GM21619 (cell line): ENCODE measurements around the gene NEDD4L.
A peak's percentile ranks its signal among the peaks of the same experiment; 100 is the strongest.

ENCODE experiments used
- ATAC-seq: cut with Tn5 transposase; IDR thresholded peaks from one replicate; pipeline ENCODE4 v1.9.1; 2021; ENCODE audit not compliant: unreplicated experiment

The NEDD4L gene

GRCh38 chr18:58051765-58052460 is 7.9 kb downstream of the NEDD4L start:
- ATAC-seq: peak; percentile 84

GRCh38 chr18:58052960-58053359 is 8.9 kb downstream of the NEDD4L start:
- no peak for ATAC-seq

GRCh38 chr18:58054041-58054781 is 10.2 kb downstream of the NEDD4L start:
- no peak for ATAC-seq

- ATAC-seq: no peak
These were observed 12.0 kb downstream of the NEDD4L start for GRCh38 chr18:58055890-58056558.

- ATAC-seq: no peak
These were observed 12.8 kb downstream of the NEDD4L start for GRCh38 chr18:58056852-58057251.

GRCh38 chr18:58057291-58057965 is 13.4 kb downstream of the NEDD4L start:
- no peak for ATAC-seq

- ATAC-seq: no peak
These were observed 14.7 kb downstream of the NEDD4L start for GRCh38 chr18:58058720-58059119.

- ATAC-seq: no peak
These were observed 16.2 kb downstream of the NEDD4L start for GRCh38 chr18:58060254-58060653.

- ATAC-seq: no peak
These were observed 17.3 kb downstream of the NEDD4L start for GRCh38 chr18:58061349-58061748.

- no peak for ATAC-seq
These were observed 20.5 kb downstream of the NEDD4L start for GRCh38 chr18:58064406-58064998.

GRCh38 chr18:58065956-58066355 is 21.9 kb downstream of the NEDD4L start:
- ATAC-seq: no peak

GRCh38 chr18:58067601-58068000 is 23.6 kb downstream of the NEDD4L start:
- no peak for ATAC-seq

- ATAC-seq: no peak
These were observed 25.1 kb downstream of the NEDD4L start for GRCh38 chr18:58069099-58069498.

GRCh38 chr18:58069721-58070292 is 25.8 kb downstream of the NEDD4L start:
- no peak for ATAC-seq

GRCh38 chr18:58076052-58076451 is 32.0 kb downstream of the NEDD4L start:
- no peak for ATAC-seq

GRCh38 chr18:58077329-58077728 is 33.3 kb downstream of the NEDD4L start:
- no peak for ATAC-seq

- ATAC-seq: no peak
These were observed 35.0 kb downstream of the NEDD4L start for GRCh38 chr18:58078889-58079573.

GRCh38 chr18:58080451-58080850 is 36.4 kb downstream of the NEDD4L start:
- ATAC-seq: no peak

- ATAC-seq: no peak
These were observed 44.1 kb downstream of the NEDD4L start for GRCh38 chr18:58087928-58088690.
